SK-N-SH (cell line): Measurements from ENCODE around the gene FMR1. TPM values are rescaled to one million over a fixed set of nuclear protein-coding genes. Genes with fewer than 3 reads are reported as not detected.

ENCODE experiments used
- CTCF ChIA-PET: fragments of 300-600, 350-600 bp; formaldehyde crosslinking; extraction: SDS; loops from one replicate; lab custom pipeline; 2021; lab: Yijun Ruan, JAX
- POLR2A ChIA-PET: fragments of 350-600 bp; sonication (Branson Sonifier 250); formaldehyde crosslinking; extraction: SDS; loops from one replicate; lab custom pipeline; 2020; ENCODE audit warnings: antibody characterized with exemption, inconsistent platforms; lab: Yijun Ruan, JAX
- DNase-seq: peaks from one replicate; pipeline ENCODE4 v3.0.0; 2012
- H2AFZ ChIP-seq: fragments of 200-600 bp; sonication (generic); 2 replicates; pipeline ENCODE4 v1.8.1; 2016; ENCODE audit warnings: antibody characterized with exemption, mild to moderate bottlenecking, low read depth
- H3F3A ChIP-seq: fragments of 200-600 bp; sonication (generic); replicated peaks from 2 replicates; pipeline ENCODE3; 2016; ENCODE audit warnings: antibody characterized with exemption, mild to moderate bottlenecking; ENCODE audit not compliant: insufficient read depth
- H3K27ac ChIP-seq, 2 experiments: fragments of 200-500 bp in 1 of 2; fragments of 200-600 bp in 1 of 2; sonication (Bioruptor generic) in 1 of 2; sonication (generic), shearing (Covaris generic) in 1 of 2; 2 replicates each; pipeline versions ENCODE4 v1.5.1 to v1.6.1; 2014 to 2016; ENCODE audit warnings: low read depth in 2 of 2, inconsistent platforms in 1 of 2, low read length in 1 of 2, mild to moderate bottlenecking in 1 of 2, mixed read lengths in 1 of 2
- H3K27me3 ChIP-seq: fragments of 200-600 bp; sonication (generic), shearing (Covaris generic); 2 replicates; pipeline ENCODE4 v1.6.1; 2016; ENCODE audit warnings: mixed run types; ENCODE audit not compliant: insufficient read depth
- H3K36me3 ChIP-seq, 2 experiments: fragments of 200-500 bp in 1 of 2; fragments of 200-600 bp in 1 of 2; sonication (Bioruptor generic) in 1 of 2; sonication (generic) in 1 of 2; replicated peaks in 1 of 2; 2 replicates each; pipeline versions ENCODE3 to v1.5.1; 2014 to 2016; ENCODE audit warnings: low read length in 1 of 2, mild to moderate bottlenecking in 1 of 2; ENCODE audit not compliant: insufficient read depth in 2 of 2, control insufficient read depth in 1 of 2
- H3K4me1 ChIP-seq, 2 experiments: fragments of 200-500 bp in 1 of 2; fragments of 200-600 bp in 1 of 2; sonication (Bioruptor generic) in 1 of 2; sonication (generic), shearing (Covaris generic) in 1 of 2; 2 replicates each; pipeline versions ENCODE4 v1.5.1 to v1.6.1; 2014 to 2016; ENCODE audit warnings: low read depth in 1 of 2, low read length in 1 of 2, mixed run types in 1 of 2; ENCODE audit not compliant: insufficient read depth in 2 of 2, control insufficient read depth in 1 of 2
- H3K4me2 ChIP-seq: fragments of 200-600 bp; sonication (generic), shearing (Covaris generic); 2 replicates; pipeline ENCODE4 v1.6.1; 2017; ENCODE audit warnings: mixed run types
- H3K4me3 ChIP-seq, 2 experiments: fragments of 200-500 bp in 1 of 2; fragments of 200-600 bp in 1 of 2; sonication (Bioruptor generic) in 1 of 2; sonication (generic), shearing (Covaris generic) in 1 of 2; 2 replicates each; pipeline versions ENCODE4 v1.5.1 to v1.8.1; 2014 to 2016; ENCODE audit warnings: low read depth in 2 of 2, inconsistent platforms in 1 of 2, low read length in 1 of 2, mild to moderate bottlenecking in 1 of 2, mixed read lengths in 1 of 2, moderate library complexity in 1 of 2
- H3K79me2 ChIP-seq: fragments of 200-600 bp; sonication (generic); 2 replicates; pipeline ENCODE4 v1.8.1; 2017; ENCODE audit warnings: mild to moderate bottlenecking; ENCODE audit not compliant: insufficient read depth
- H3K9ac ChIP-seq: fragments of 200-600 bp; sonication (generic); 2 replicates; pipeline ENCODE4 v1.6.1; 2017; ENCODE audit warnings: mixed run types
- H3K9me2 ChIP-seq: fragments of 200-600 bp; sonication (generic); 2 replicates; pipeline ENCODE4 v1.6.1; 2017; ENCODE audit warnings: mixed run types
- H3K9me3 ChIP-seq: fragments of 200-600 bp; sonication (generic); 2 replicates; pipeline ENCODE4 v1.6.1; 2017; ENCODE audit warnings: mixed run types, mild to moderate bottlenecking, moderate library complexity
- H4K20me1 ChIP-seq: fragments of 200-600 bp; sonication (generic); 2 replicates; pipeline ENCODE4 v1.6.1; 2017; ENCODE audit warnings: mild to moderate bottlenecking, mixed run types; ENCODE audit not compliant: insufficient read depth
- CHD2 ChIP-seq: fragments of 150-350 bp; IDR thresholded peaks from 2 replicates; pipeline ENCODE4 v1.6.1; 2018; ENCODE audit warnings: low read length; ENCODE audit not compliant: partially characterized antibody
- EP300 ChIP-seq, 2 experiments: IDR thresholded peaks; 2 replicates each; pipeline versions ENCODE4 v1.4.0 to v1.6.1; 2012; ENCODE audit warnings: borderline replicate concordance in 1 of 2, low read depth in 1 of 2, low read length in 1 of 2
- FOXM1 ChIP-seq: IDR thresholded peaks from 2 replicates; pipeline ENCODE4 v1.4.0; 2012; ENCODE audit warnings: low read depth, mild to moderate bottlenecking
- GABPA ChIP-seq: IDR thresholded peaks from 2 replicates; pipeline ENCODE4 v1.4.0; 2012; ENCODE audit warnings: low read depth, mild to moderate bottlenecking
- GATA2 ChIP-seq: sonication (generic); formaldehyde crosslinking; IDR thresholded peaks from 2 replicates; pipeline ENCODE4 v1.5.0; 2020; ENCODE audit warnings: mild to moderate bottlenecking, missing genetic modification reagents
- MAX ChIP-seq: IDR thresholded peaks from 2 replicates; pipeline ENCODE4 v1.4.0; 2012; ENCODE audit warnings: low read depth
- NFIC ChIP-seq: IDR thresholded peaks from 2 replicates; pipeline ENCODE4 v1.4.0; 2012; ENCODE audit warnings: borderline replicate concordance
- PBX3 ChIP-seq: IDR thresholded peaks from 2 replicates; pipeline ENCODE4; 2012
- POLR2AphosphoS5 ChIP-seq: IDR thresholded peaks from 2 replicates; pipeline ENCODE4 v1.6.1; 2012; ENCODE audit warnings: low read depth, low read length
- RAD21 ChIP-seq: IDR thresholded peaks from 2 replicates; pipeline ENCODE4 v1.6.1; 2012; ENCODE audit warnings: mild to moderate bottlenecking, low read length
- REST ChIP-seq: IDR thresholded peaks from 2 replicates; pipeline ENCODE4 v1.6.1; 2012; ENCODE audit warnings: mild to moderate bottlenecking, low read depth, low read length, moderate library complexity
- RFX5 ChIP-seq: IDR thresholded peaks from 2 replicates; pipeline ENCODE4 v1.6.1; 2012; ENCODE audit warnings: mild to moderate bottlenecking, improper control_type of control experiment, low read length
- RXRA ChIP-seq: IDR thresholded peaks from 2 replicates; pipeline ENCODE4 v1.4.0; 2012; ENCODE audit warnings: low read depth, mild to moderate bottlenecking, borderline replicate concordance
- TAF1 ChIP-seq: IDR thresholded peaks from 2 replicates; pipeline ENCODE4 v1.6.1; 2012; ENCODE audit warnings: low read depth, mild to moderate bottlenecking, low read length, moderate library complexity, borderline replicate concordance
- TCF12 ChIP-seq: IDR thresholded peaks from 2 replicates; pipeline ENCODE4 v1.4.0; 2012
- ZBTB33 ChIP-seq: IDR thresholded peaks from 2 replicates; pipeline ENCODE4 v1.4.0; 2012; ENCODE audit warnings: low read depth, borderline replicate concordance
- WGBS: methylation state at CpG from one replicate; pipeline ENCODE4 v1.1.6; 2017; ENCODE audit warnings: low lambda C conversion rate; 5-methylcytosine and 5-hydroxymethylcytosine counted together
- polyA plus RNA-seq, 3 experiments: library from polyadenylated mRNA; depleted of rRNA; stranded (reverse); fragments of >200 nt; gene quantifications; 2 replicates each; pipeline ENCODE4 v1.2.3, GENCODE V29; 2012
- TF ChIP-seq, protein P1 (sequence below): fragments of 150-350 bp; IDR thresholded peaks from 2 replicates; pipeline ENCODE4 v1.6.1; 2016; ENCODE audit warnings: mild to moderate bottlenecking, low read depth, low read length

Gene FMR1
- polyA plus RNA-seq, 1 of the 3 experiments (the other 2 are of a cell fraction), result 7.8 TPM

GRCh38 chrX:147902270-147902669 is 9.4 kb upstream of the FMR1 start:
- Histone ChIP-seq H3K9me3 (no peaks in the 10 kb centered on the region), H3K9me2 (no peaks in the 10 kb centered on the region), H3K36me3 (no peaks in the 10 kb centered on the region), H3K9ac (no peak overlapping the region), H3K27me3 (no peaks in the 10 kb centered on the region), H3K79me2 (no peaks in the 10 kb centered on the region), H2AFZ (no peak overlapping the region), H3K4me2 (no peak overlapping the region), H3F3A (no peaks in the 10 kb centered on the region), H3K4me1 (no peaks in the 10 kb centered on the region), H3K4me3 (no peak overlapping the region), H3K27ac (no peak overlapping the region), H4K20me1 (no peaks in the 10 kb centered on the region)
- WGBS, result 11% methylated on average over 2 of the region's 2 CpGs
- TF ChIP-seq GABPA (no peak), RXRA (no peak), ZBTB33 (no peak), MAX (no peak), TAF1 (no peak), TCF12 (no peak), POLR2AphosphoS5 (no peak), CHD2 (no peak), GATA2 (no peak), FOXM1 (no peak), RFX5 (no peak), NFIC (no peak)
- TF ChIP-seq, protein P1, sequence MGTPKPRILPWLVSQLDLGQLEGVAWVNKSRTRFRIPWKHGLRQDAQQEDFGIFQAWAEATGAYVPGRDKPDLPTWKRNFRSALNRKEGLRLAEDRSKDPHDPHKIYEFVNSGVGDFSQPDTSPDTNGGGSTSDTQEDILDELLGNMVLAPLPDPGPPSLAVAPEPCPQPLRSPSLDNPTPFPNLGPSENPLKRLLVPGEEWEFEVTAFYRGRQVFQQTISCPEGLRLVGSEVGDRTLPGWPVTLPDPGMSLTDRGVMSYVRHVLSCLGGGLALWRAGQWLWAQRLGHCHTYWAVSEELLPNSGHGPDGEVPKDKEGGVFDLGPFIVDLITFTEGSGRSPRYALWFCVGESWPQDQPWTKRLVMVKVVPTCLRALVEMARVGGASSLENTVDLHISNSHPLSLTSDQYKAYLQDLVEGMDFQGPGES, result no peak
- POLR2A ChIA-PET, result no interaction called here
- CTCF ChIA-PET, result no interaction called here
- no peak for DNase-seq

DNA sequence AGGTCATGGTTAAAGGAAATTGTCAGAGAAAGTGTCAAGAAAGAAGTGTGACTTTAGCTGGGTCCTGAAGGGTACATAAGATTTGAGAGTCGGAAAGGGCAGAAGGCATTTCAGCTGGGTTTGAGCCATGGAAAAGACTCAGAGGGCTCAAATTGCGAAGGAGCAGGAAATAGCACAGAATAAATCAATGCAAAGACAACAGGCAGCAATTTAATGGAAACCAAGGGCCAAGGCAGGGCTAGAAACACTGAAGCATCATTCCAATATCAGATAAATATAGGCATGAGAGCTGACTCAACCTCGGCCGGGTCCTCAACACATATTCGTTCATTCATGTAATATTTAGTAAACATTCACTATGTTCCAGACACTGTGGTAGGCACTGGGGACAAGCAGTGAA is 3.6 kb upstream of the FMR1 start:
- Histone ChIP-seq H2AFZ (no peak overlapping the region), H3K4me3 (no peak overlapping the region), H3K79me2 (peaks cover 6% of the 10 kb centered on the region), H3K4me2 (no peak overlapping the region), H3K27me3 (no peaks in the 10 kb centered on the region), H3K4me1 (peaks cover 0 to 4% of the 10 kb centered on the region in 2 experiments; a peak in 2 of 4 replicates), H3K9me2 (no peaks in the 10 kb centered on the region), H3F3A (no peaks in the 10 kb centered on the region), H3K36me3 (no peaks in the 10 kb centered on the region), H3K9ac (no peak overlapping the region), H3K9me3 (no peaks in the 10 kb centered on the region), H3K27ac (no peak overlapping the region), H4K20me1 (peaks cover 2% of the 10 kb centered on the region)
- TF ChIP-seq TCF12, result no peak
- TF ChIP-seq EP300 (IDR thresholded peaks at IDR 0.05; ENCODE audit: borderline replicate concordance in 1 of 2, low read depth in 1 of 2, low read length in 1 of 2), result no peak
- TF ChIP-seq RAD21, result no peak
- no peak for TF ChIP-seq REST
- TF ChIP-seq MAX, result no peak
- no peak for TF ChIP-seq GABPA
- no peak for TF ChIP-seq PBX3
- no peak for TF ChIP-seq GATA2
- TF ChIP-seq RFX5, result no peak
- no peak for DNase-seq
- 7% methylated on average over 5 of the region's 5 CpGs for WGBS
- ChIA-PET POLR2A (no interaction called here), CTCF (no interaction called here)
